IPS-NIHi7 (cell line): ENCODE results near the gene TNNT1.
"Not testable (repeated sequence)": the region's sequence is repeated elsewhere in the genome, so short reads cannot be mapped to it uniquely, and the experiment has no call there.

Experiments used
- DNase-seq: peaks from one replicate; pipeline ENCODE4 v3.0.0; 2012; ENCODE audit warnings: mixed read lengths; ENCODE audit errors: extremely low spot score

The TNNT1 gene

DNA sequence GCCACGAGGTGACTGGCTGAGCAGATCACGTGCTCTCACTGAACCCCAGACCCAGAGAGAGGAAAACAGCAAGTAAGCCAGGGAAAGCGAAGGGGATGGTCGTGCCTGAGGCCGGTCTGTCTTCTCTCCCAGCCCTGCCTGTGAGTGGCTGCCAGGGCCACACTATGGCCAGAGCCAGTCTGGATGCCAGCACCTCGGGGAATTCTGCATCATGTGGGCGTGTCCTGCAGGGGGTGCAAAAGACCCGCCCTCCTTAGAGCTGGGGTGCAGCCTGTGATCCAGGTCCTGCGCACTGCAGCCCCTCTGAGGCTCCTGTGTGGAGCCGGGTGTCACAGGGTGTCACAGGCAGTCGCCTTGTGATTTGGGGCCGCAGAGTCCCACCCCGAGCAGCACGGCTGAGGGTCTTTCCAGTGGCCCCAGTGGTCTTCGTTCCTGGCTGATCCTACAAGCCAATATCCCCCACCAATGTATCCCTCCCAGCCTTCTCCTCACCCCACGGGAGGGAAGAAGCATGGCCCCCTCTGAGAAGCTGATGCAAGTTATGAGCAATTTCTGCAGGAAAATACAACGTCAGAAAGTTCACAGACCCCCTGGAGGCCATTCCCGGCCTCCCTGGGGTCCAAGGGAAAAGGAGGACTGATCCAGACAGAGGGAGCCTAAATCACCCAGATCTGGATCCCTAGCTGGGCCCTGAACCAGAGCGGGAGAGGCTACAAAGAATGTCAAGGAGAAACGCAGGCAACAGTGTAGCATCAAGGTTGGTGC is 39.3 kb downstream of the TNNT1 start:
- no peak for DNase-seq

DNA sequence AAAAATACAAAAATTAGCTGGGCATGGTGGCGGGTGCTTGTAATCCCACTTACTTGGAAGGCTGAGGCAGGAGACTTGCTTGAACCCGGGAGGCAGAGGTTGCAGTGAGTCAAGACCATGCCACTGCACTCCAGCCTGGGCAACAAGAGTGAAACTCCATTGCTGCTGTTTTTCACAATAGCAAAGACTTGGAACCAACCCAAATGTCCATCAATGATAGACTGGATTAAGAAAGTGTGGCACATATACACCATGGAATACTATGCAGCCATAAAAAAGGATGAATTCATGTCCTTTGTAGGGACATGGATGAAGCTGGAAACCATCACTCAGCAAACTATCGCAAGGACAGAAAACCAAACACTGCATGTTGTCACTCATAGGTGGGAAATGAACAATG is 41.8 kb downstream of the TNNT1 start:
- not testable (repeated sequence) for DNase-seq

DNA sequence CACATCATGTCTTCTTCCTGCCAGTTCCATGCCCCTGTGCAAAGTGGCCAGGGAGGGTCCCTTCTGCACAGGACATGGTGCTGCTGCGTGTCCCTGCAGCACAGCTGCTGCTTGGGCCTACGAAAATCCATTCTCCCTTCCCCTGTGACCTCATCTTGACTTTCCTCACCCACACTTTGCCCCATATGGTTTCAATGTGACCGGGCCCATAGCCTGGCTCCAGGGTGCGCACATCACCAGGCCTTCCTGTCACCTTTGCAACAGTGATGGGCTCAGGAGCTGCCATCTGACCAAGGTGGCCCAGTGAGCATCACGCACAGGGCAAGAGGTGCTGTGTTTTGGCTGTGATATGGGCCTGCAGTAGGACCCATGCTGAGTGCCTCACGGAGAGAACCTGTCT is 42.4 kb downstream of the TNNT1 start:
- no peak for DNase-seq

DNA sequence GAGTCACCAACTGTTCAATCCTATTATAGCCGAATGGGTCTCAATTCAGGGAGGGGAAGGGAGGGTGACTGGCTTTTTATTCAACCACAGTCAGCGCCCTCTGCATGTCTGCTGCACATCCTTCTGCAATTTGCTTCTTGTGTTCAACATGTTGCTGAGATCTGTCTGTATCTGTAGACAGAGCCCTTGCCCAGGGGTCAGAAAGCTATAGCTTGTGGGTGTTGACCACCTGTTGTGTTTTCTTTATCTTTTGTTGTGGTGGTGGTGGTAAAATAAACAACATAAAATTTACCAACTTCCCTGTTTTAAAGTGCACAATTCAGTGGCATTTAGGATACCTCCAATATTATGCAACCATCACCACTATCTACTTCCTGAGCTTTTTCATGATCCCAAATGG is 43.8 kb downstream of the TNNT1 start:
- DNase-seq: no peak

DNA sequence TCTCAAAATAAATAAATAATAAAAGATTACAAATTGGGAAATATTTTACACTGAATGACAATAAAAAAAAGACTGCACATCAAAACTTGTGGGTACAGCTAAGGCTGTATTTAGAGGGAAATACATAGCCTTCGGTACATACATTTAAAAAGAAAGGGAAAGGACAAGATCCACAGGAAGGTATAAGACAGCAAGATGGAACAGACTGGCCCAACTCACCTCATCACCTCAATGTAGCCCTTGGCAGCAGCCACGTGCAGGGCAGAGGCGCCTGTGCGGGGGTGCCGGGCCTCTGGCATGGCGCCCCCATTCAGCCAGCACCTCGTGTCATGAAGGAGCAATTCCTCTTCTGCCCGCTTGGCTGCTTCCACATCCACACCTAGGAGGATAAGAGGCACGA is 45.8 kb downstream of the TNNT1 start:
- DNase-seq: no peak

DNA sequence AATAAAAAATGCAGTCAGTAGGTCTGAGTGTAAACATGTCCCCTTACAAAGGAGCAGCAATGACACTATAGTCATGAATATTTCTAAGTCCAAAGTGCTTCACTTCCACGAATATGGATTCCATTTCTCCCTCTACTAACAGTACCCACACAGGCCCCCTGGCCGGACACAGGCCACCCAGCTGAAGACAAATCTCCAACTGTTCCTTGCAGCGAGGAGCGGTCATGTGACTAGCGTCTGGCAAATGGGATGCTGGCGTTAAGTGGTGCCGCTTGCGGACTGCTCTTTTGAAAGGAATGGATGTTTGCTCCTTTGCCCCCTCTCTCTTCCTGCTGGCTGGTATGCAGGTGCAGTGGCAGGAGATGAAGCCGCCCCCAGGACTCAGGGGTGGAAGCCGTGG is 47.7 kb downstream of the TNNT1 start:
- no peak for DNase-seq

DNA sequence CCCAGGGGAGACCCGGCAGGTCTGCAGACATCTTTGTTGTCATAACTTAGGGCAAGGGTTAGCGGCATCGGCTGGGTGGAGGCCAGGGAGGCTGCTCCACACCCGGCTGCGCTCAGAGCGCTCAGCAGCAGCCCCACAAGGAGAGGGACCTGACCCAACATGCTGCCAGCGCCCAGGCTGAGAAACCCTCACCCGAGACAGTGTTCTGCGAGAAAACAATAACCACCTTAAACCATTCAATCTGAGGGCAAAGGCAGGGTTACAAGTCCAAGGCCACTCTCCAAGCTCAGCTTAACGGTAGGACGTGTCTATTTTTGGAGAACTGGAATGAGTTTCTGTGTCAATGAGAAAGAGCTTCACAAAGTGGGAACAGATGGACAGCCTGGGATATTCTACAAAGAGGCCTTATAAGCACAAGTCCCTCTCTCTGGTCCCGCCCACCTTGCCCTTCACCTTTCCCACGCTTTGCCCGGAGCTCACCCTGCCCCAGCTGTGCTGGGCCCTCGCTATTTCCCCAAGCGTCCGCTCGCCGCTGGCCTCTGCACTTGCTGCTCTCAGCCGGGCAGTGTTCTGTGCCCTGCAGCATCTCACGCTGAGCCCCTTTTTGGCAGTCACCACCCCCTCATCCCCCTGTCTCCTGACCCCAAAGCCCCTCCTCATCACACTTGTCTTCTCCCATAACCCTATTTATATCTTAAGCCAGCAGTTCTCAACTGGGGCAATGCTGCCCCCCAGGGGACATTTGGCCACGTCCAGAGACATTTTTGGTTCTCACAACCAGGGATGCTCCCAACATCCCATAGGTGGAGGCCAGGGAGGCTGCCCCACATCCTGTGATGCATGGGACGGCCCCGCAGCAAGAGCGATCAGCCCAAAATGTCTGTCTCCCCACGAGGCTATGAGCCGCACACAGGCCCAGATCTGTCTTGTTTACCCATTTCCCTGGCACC is 49.2 kb downstream of the TNNT1 start:
- DNase-seq: no peak

DNA sequence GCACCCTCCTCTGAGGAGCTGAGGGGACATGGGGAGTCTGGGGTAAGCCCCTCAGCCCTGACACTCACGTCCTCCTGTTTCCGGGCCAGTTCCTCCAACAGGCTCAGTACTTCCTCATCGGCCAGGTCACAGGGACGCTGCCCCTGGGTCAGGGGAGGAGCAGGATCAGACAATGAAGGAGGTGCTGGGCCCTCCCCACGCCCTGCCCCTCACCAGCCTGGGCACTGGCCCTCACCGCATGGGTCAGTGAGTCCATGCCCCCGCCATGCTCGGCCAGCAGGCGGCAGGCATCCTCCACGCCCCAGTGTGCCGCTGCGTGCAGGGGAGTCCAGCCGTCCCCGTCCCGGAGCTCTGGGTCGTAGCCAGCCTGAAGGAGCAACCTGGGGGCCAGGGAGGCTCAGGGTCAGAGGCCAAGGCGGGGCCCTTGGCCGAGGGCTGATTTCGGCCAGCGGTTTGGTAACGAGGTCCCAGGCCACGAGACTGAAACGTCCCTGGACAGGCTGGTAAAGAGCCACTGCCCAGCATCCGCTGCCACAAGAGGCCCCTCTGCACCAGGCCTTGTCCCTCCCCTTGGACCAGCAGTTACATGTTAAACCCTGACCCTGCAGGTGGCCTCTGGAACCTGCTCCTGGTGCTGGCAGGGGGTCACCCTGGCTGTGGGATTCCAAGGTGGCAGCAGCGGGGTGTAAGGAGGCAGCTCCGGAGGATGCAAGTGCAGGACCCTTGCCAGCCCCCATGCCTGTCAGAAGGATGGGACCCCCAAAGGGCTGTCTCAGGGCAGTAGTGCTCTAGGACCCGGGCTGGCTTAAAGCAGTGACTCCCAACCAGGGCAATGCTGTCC is 50.1 kb downstream of the TNNT1 start:
- DNase-seq: no peak

DNA sequence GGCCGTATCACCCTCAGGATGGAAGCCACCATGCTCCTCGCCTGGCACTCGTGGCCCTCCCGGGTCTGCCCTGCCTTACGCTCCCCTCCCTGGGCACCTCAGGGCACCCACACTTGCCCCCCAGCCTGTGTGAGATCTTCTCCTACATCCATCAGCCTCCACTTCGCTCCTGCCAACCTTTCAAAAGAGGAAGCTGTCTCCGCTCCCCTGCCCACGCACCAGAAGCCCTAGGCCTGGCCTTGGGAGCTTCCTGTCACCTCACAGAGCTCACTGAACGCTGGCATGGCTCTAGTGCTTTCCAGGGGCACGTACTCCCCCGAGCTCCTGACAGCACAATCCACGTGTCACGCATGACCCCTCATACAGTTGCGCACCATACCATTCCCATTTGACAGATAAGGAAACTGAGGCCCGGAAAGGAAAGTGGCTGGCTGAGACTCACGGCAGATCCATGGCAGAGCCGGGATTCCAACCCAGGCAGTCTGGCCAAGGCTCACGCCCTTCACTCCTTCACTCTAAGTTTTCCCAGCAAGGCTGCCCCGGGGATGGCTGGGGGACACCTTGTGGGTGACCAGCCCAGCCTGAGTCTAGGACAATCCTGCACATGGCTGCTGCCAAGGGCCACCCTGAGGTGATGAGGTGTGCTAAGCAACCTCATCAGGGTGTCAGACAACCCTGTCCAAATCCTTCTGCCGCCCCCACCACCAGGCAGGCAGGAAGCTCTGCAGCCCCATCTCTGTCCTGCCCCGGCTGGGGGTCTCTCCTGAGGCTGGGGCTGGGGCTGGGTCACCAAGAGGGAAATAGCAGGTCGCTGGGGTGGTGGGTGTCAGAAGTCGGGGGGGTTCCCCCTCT is 50.9 kb downstream of the TNNT1 start:
- DNase-seq: no peak

DNA sequence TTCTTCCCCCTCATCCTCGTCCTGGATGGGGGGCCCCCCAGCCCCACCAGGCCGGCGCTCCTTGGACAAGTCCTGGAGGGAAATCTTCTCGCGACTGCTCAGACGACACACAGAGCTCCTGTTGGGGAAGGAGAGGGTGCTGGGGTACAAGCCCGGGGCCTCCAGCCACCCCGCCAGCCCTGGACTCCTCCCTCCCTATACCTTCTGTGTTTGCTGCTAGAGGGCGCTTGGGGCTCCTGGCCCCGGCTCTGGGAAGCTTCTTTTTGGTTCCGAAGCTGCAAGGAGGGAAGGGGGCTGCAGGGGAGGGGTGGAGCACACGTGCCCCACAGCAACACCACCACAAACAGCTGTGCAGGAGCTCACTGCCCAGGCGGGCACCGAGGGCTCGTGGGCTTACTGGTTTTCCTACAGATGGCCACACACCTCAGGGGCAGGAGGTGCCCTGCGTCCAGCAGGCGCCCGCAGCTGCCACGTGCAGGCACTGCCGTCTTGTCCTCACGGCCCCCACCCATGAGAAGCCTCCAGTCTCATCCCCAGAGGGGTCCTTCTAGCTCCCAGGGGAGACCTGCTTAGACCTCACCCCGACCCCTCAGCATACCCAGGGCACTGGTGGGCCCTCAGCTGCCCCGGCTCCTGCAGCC is 52.8 kb downstream of the TNNT1 start:
- peak; percentile 46 for DNase-seq

DNA sequence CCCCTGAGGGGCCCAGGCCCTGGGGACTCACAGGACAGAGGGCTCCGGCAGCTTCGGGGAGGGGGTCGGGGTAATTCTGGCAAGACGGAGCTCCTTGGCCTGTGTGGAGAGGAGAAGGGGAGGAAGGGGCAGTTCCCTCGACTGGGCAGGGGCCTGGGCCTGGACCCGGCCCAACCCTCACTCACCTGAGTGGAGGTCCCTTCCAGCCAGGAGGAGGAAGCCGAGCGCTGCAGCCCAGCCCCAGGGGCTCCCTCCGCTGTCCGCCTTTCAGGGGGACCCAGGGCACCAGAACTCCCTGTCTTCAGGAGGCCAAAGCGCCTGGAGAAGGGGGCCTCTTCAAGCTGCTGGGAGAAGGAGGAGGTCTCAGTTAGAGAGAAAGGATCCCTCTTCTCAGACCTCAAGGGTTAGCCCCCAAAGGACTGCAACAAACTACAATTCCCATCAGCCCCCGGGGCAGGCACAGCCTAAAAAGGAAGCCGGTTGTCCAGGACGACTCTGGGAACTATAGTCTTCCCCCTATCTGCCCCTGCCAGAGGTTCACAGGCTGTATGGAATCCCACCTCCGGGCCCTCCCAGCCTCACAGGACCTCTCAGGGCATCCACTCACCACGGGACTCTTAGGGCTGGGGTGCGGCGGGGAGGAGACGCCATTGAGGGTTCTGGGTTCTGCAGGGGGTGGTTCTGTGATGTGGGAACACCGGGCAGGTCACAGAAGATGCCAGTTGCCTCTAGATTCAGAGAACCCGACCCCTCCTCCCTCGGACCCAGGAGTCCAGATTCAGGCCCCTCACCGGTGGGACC is 53.5 kb downstream of the TNNT1 start:
- peak; percentile 59 for DNase-seq

DNA sequence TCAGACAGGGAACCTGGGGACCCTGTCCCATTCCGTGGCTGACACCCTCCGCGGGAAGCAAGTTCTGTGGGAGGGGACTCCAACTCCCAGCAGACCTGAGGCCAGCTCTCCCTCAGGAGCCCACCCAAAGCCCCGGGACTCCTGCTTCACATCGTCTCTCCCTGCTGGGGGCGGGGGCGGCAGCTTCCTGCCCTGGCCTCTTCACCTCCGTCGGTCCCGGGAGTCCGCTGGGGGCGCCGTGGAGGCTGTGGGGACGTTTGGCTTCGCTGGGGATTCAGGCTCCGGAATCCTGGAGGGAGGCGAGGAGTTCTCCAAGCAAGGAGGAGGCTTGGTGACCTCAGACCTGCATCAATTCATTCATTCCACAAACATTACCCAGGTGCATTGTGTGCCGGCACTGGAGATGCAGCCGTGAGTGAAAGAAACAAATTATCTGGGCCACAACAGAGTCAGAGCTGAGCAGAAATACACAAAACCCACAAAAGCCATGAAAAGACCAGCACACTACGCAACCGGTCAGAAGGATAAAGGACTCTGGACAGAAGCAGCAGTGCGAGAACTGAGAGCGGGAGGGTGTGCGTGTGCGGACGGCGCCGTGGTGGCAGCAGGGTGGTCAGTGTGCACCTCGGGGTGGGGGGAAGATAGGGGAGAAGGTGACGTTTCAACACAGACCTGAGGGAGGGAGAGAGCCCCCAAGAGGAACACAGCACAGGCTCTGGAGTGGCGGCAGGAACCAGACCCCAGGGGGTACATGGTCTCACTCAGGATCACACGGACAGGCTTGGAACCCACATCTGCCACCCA is 54.3 kb downstream of the TNNT1 start:
- DNase-seq: peak; percentile 61

DNA sequence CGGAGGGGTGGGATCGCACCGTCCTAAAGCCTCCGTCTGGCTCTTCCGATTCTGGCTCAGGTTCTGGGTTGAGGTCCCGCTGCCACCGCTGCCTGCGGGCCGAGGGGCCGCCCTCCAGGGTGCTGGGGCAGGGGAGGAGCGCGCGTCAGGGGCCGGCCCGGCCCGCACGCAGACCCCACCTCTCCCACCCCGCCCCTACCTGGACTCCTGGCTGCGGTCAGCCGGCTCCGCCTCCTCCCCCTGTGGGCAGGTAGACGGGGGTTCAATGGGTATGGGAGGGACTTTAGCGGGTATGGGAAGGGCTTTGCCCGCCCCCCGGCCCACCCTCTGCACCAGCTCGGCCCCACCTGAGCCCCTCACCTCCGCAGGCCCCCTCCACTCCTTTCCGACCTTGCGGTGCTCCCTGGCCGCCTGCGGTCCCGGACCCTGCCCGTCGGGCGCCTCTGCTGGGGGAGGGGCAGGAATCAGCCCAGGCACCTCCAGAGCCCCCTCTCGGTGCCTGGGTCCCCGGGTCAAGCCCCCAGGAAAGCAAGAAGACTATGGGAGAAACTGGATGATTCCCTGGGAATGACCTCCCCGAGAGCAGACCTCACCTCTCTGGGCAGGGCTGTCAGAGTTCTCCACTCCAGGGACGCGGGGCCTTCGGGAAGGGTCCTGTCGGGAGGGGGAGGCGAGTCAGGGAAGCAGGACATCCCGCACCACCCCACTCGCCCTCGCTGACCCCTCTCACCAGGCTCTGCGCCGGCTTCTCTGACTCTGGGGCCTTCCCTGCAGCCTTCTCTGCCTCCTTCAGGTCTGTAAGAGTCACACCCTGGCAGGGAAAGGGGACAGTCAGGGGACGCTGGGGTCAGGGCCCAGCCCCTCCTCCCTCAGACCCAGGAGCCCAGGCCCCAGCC is 56.3 kb downstream of the TNNT1 start:
- peak; percentile 77 for DNase-seq

DNA sequence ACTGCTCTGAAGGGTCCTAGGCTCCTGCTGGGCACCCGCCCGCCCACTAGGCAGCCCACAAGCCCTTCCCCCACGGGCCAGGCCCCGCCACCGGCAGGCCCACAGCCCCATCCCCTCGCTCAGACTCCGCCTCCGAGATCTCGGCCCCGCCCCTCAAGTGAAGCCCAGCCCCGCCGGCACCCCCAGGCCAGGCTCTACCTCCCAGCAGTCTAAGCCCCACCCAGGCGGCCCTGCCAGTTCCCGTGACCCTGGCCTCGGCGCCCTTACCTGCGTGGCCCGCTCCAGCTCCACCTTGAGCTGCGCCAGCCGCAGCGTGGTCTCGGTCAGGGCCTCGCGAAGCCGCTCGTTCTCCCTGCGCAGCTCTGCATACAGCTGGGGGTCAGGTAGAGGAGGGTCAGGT is 57.1 kb downstream of the TNNT1 start:
- DNase-seq: peak; percentile 88

DNA sequence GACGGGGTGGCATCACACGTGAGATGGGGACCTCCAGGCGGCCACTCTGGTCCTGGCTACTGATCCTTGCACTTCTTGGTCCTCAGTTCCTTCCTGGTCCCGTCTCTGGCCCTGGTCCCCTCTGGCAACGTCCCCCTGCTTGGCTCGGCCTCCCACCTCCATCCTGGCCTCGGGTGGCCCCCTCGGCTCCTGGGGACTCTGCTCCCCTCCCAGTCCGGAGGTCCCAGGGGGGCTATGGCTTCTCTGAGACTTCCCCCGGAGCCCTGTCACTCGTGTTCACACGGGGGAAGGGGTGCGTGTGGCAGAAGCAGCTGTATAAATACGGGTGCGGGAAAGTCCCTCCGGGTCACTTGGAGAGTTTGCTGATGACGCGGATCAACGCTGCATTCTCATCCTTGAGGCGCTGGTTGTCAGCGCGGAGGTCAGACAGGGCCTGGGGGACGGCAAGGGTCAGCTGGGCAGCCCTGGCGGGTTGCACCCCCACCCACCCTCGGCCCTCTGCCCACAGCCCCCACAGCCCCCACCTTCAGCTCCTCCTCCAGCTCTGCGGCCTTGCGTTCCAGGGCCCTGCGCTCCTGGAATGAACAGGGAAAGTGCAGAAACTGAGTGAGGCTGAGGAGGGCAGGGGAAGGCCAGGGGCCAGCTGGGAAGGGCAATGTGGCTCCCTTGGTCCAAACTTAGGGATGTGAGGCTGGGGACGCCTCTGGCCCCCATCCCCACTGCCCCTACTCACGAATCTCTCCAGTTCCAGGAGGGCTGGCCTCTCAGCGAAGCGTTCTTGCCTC is 57.7 kb downstream of the TNNT1 start:
- no peak for DNase-seq

DNA sequence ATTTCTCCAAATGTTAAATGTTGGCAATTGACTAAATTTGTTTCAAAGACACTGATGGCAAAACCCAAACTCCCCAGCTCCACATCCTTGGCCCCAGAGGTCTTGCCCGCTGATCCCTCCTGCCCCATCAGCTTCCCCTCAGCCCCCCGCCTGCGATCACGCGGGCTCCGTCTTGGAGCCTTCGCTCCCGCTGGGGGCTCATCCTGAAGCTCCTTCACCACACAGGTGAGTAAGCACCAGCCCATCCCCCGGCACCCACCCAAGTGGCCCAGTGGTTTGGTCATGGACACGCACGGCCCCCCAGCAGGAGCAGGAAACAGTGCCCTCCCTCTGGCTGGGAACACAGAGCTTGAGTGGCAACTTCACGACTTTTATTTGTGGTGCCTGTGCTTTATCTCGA is 58.4 kb downstream of the TNNT1 start:
- DNase-seq: no peak

DNA sequence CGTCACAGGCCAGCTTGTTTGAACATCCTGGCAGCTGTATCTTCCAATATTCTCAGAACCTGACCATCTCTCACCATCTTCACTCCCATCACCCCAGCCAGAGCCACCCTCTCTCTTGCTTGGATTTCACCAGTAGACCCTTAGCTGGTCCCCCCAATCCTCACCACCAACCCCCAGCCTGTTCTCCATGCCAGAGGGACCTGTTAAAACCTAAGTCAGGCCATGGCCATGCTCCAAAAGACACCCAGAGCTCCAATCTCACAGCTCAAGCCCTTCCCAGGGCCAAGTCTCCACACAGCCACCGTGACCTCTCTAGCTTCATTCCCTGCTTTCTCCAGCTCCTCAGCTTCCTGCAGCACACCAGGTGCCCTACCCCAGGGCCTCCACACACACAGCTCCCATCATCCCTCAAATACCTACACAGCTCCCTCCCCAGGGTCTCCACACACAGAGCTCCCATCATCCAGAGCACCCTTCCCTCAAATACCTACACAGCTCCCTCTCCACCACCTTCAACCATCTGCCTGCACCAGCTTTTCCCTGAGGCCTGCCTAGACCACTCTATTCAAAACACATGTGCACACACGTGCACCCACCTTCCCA is 59.6 kb downstream of the TNNT1 start:
- no peak for DNase-seq
